HepG2 (cell line): ENCODE measurements around the gene USF1. TPM values are rescaled to one million over a fixed set of nuclear protein-coding genes. Genes with fewer than 3 reads are reported as not detected.

Experiments used
- AHR ChIP-seq: IDR thresholded peaks from 2 replicates; pipeline ENCODE4 v1.6.1; 2018; ENCODE audit warnings: missing genetic modification reagents, missing compliant biosample characterization
- AKNA ChIP-seq: sonication (generic); formaldehyde crosslinking; IDR thresholded peaks from 2 replicates; pipeline ENCODE4 v1.4.0; 2020; ENCODE audit warnings: missing genetic modification reagents, borderline replicate concordance
- CTCF ChIP-seq: sonication (generic); formaldehyde crosslinking; IDR thresholded peaks from 2 replicates; pipeline ENCODE4 v1.5.0; 2020; ENCODE audit warnings: mild to moderate bottlenecking, missing genetic modification reagents, moderate library complexity
- DNMT3B ChIP-seq: conservative IDR thresholded peaks from 2 replicates; pipeline ENCODE4 v1.6.1; 2016; ENCODE audit warnings: missing biosample characterization, control low read depth
- HMG20A ChIP-seq: IDR thresholded peaks from 2 replicates; pipeline ENCODE4 v1.6.1; 2016; ENCODE audit warnings: borderline replicate concordance
- KAT2B ChIP-seq: fragments of 150-350 bp; IDR thresholded peaks from 2 replicates; pipeline ENCODE4 v1.6.1; 2014; ENCODE audit warnings: low read depth, low read length, borderline replicate concordance
- MIXL1 ChIP-seq: IDR thresholded peaks from 2 replicates; pipeline ENCODE4 v1.6.1; 2016
- MLXIP ChIP-seq: sonication (generic); formaldehyde crosslinking; IDR thresholded peaks from 2 replicates; pipeline ENCODE4 v1.9.0; 2021; ENCODE audit warnings: missing genetic modification reagents, borderline replicate concordance
- PHF8 ChIP-seq: sonication (generic); formaldehyde crosslinking; IDR thresholded peaks from 2 replicates; pipeline ENCODE4 v1.5.0; 2020; ENCODE audit warnings: missing genetic modification reagents
- PRMT3 ChIP-seq: sonication (generic); formaldehyde crosslinking; IDR thresholded peaks from 2 replicates; pipeline ENCODE4 v1.8.1; 2022; ENCODE audit warnings: low read depth, mild to moderate bottlenecking, moderate library complexity, missing genetic modification reagents, borderline replicate concordance
- SAP130 ChIP-seq: IDR thresholded peaks from 2 replicates; pipeline ENCODE4 v1.6.1; 2016; ENCODE audit warnings: low read depth
- SKI ChIP-seq: fragments of 450-650 bp; IDR thresholded peaks from one replicate; pipeline ENCODE4 v1.6.1; 2018; ENCODE audit warnings: mild to moderate bottlenecking; ENCODE audit not compliant: partially characterized antibody
- TBL1XR1 ChIP-seq: fragments of 150-350 bp; IDR thresholded peaks from 2 replicates; pipeline ENCODE4 v1.6.1; 2014; ENCODE audit warnings: borderline replicate concordance, low read length; ENCODE audit not compliant: partially characterized antibody
- YEATS2 ChIP-seq: sonication (generic); formaldehyde crosslinking; IDR thresholded peaks from 2 replicates; pipeline ENCODE4 v1.4.0; 2020; ENCODE audit warnings: missing genetic modification reagents, borderline replicate concordance
- ZNF101 ChIP-seq: sonication (generic); formaldehyde crosslinking; IDR thresholded peaks from 2 replicates; pipeline ENCODE4 v1.4.0; 2020; ENCODE audit warnings: mild to moderate bottlenecking, low read depth, missing genetic modification reagents, borderline replicate concordance
- ZNF335 ChIP-seq: sonication (generic); formaldehyde crosslinking; IDR thresholded peaks from 2 replicates; pipeline ENCODE4 v1.4.0; 2020; ENCODE audit warnings: missing genetic modification reagents
- ZNF414 ChIP-seq: sonication (generic); formaldehyde crosslinking; IDR thresholded peaks from 2 replicates; pipeline ENCODE4 v1.5.0; 2020; ENCODE audit warnings: missing genetic modification reagents
- ZNF615 ChIP-seq: sonication (generic); formaldehyde crosslinking; IDR thresholded peaks from 2 replicates; pipeline ENCODE4 v1.5.0; 2020; ENCODE audit warnings: mild to moderate bottlenecking, missing genetic modification reagents, borderline replicate concordance
- polyA plus RNA-seq, 8 experiments: library from polyadenylated mRNA; depleted of rRNA in 3 of 8; stranded (reverse) in 7 of 8; unstranded in 1 of 8; fragments of >200 nt; fragmentation: Illumina TruSeq in 4 of 8; extraction: Trizol in 4 of 8; gene quantifications; 2 replicates each; pipeline versions ENCODE4 v1.2.1 to v1.2.3, GENCODE V29; 2011 to 2016; ENCODE audit warnings: low read depth in 4 of 8, missing spikeins in 1 of 8, mixed read lengths in 1 of 8; ENCODE audit not compliant: insufficient read depth in 1 of 8
- total RNA-seq, 5 experiments: library from RNA; depleted of rRNA; stranded (reverse); fragments of >200 nt; fragmentation: Illumina TruSeq; extraction: Trizol; gene quantifications; 2 replicates each; pipeline ENCODE4 v1.2.3, GENCODE V29; 2016; ENCODE audit warnings: low read depth in 1 of 5

Gene USF1
- total and polyA plus RNA-seq, 2 of the 13 experiments (the other 11 are each of a cell fraction or from before 2014, with no cell fraction given): 26.9 to 39.4 TPM

DNA sequence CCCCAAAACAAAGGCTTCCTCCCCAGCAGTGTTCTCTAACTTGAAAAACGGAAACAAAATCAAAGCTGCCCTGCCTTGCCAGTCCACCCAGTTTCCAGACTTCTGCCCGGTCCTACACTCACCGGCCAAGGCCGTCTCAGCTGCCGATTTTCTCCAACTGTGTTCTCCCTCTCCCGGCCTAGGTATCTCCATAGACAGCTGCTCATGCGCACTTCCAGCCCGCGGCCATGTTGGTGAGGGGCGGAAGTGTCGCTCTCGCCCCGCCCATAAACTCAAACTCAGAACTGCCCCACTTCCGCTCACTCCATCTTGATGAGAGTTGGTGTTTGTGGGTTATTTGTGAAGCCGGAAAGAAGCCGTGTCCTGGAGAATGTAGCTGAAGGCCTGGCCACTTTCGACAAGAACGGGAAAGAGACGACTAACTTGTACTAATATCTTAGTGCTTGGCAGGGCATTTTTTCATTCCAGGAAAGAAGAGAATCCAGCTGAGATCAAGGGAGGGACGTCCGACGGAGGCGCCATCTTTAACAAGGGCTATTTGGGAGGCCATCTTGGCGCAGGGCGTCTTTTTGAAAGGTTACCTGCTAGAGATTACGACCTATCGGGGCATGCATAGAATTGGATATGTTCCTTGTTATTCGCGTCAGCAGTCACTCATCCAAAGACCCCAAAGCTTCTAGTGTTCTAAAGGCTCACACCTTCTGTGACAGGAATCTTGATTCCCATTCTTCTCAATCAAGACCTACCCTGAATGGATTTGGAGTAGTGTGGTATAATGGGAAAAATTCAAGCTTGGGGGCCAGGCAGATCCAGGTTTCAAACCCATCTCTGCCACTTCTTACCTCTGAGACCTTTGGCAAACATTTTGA lies at the start of gene USF1 (continued):
- TF ChIP-seq CTCF (CRISPR knock-in tag) (peak; percentile 14; the same call in 1 of the 2 replicates), AHR (CRISPR knock-in tag) (peak; percentile 61; the same call in 1 of the 2 replicates), HMG20A (CRISPR knock-in tag) (no peak), YEATS2 (CRISPR knock-in tag) (peak; percentile 56; the same call in 1 of the 2 replicates), MIXL1 (0 out of 2 replicates have a peak, but pooled peaks have one; percentile 22), PRMT3 (CRISPR knock-in tag) (no peak), MLXIP (no peak), ZNF615 (CRISPR knock-in tag) (peak; percentile 63; the same call in 1 of the 2 replicates), DNMT3B (CRISPR knock-in tag) (no peak), SKI (no peak), PHF8 (CRISPR knock-in tag) (peak; percentile 82), ZNF335 (CRISPR knock-in tag) (0 out of 2 replicates have a peak, but pooled peaks have one; percentile 21), ZNF414 (CRISPR knock-in tag) (peak; percentile 30; the same call in 1 of the 2 replicates), ZNF101 (CRISPR knock-in tag) (no peak), TBL1XR1 (no peak), SAP130 (CRISPR knock-in tag) (peak; percentile 75), KAT2B (no peak), AKNA (no peak)
